NOMO-1 treated with DMSO at 0.1 percent for 48 hours (cell line): ENCODE measurements around the gene TXNDC17.
"Not testable (repeated sequence)": the region's sequence is repeated elsewhere in the genome, so short reads cannot be mapped to it uniquely, and the experiment has no call there.

Experiments used
- DNase-seq: peaks from one replicate; lab custom pipeline; 2025; ENCODE audit not compliant: unreplicated experiment; lab: John Stamatoyannopoulos, UW

Gene TXNDC17

GRCh38 chr17:6682339-6682738 lies 41.5 kb downstream of the TXNDC17 start:
- no peak for DNase-seq

- DNase-seq = no peak
These were observed 42.3 kb downstream of the TXNDC17 start for GRCh38 chr17:6683081-6683684.

GRCh38 chr17:6683730-6684459 lies 43.0 kb downstream of the TXNDC17 start:
- DNase-seq = no peak

GRCh38 chr17:6684460-6684783 lies 43.6 kb downstream of the TXNDC17 start:
- no peak for DNase-seq

GRCh38 chr17:6684881-6685767 lies 44.3 kb downstream of the TXNDC17 start:
- DNase-seq = no peak

GRCh38 chr17:6686026-6686425 lies 45.2 kb downstream of the TXNDC17 start:
- DNase-seq = no peak

- no peak for DNase-seq
These were observed 48.1 kb downstream of the TXNDC17 start for GRCh38 chr17:6688944-6689343.

GRCh38 chr17:6690641-6691040 lies 49.8 kb downstream of the TXNDC17 start:
- no peak for DNase-seq

GRCh38 chr17:6691546-6691945 lies 50.7 kb downstream of the TXNDC17 start:
- no peak for DNase-seq

GRCh38 chr17:6691958-6692357 lies 51.1 kb downstream of the TXNDC17 start:
- DNase-seq = not testable (repeated sequence)
